Lower leg skin (tissue), 4 donors: Measurements from ENCODE around the gene VIT. TPM values are rescaled to one million over a fixed set of nuclear protein-coding genes. Genes with fewer than 3 reads are reported as not detected.

Experiments
- DNase-seq, 2 donors: peaks; one replicate each; pipeline ENCODE4 v3.0.0-alpha.2; 2019; ENCODE audit warnings: low spot score in 2 of 2
- H3K4me3 ChIP-seq: fragments of 200-600 bp; sonication (generic); 2 replicates; pipeline ENCODE4 v1.5.1; 2017; ENCODE audit warnings: mild to moderate bottlenecking, low read depth; ENCODE audit not compliant: poor library complexity, severe bottlenecking
- CTCF ChIP-seq, 3 donors: fragments of 450-650 bp; IDR thresholded peaks; one replicate each; pipeline ENCODE4 v1.5.1; 2016; ENCODE audit warnings: antibody characterized with exemption in 3 of 3, mild to moderate bottlenecking in 3 of 3, moderate library complexity in 2 of 3
- POLR2A ChIP-seq, 2 donors: fragments of 450-650 bp; IDR thresholded peaks; one replicate each; pipeline ENCODE4 v1.6.1; 2016 to 2017; ENCODE audit warnings: antibody characterized with exemption in 2 of 2, mild to moderate bottlenecking in 1 of 2, moderate library complexity in 1 of 2
- WGBS, 2 donors: methylation state at CpG; one replicate each; pipeline ENCODE4 v1.1.5; 2018; 5-methylcytosine and 5-hydroxymethylcytosine counted together
- intact Hi-C: fragments of 100-400 bp; cut with DNase I; formaldehyde crosslinking; loops from one replicate; pipeline ENCODE4 v1.15.0; 2023; ENCODE audit warnings: low total_unique reads
- total RNA-seq, 4 donors: library from RNA; depleted of rRNA; stranded (reverse); fragments of >200 nt; gene quantifications; one replicate each; pipeline ENCODE4 v1.1.0, GENCODE V29; 2016

Gene VIT
- total RNA-seq, 4 donors from 2014 or later, result 10.0 to 23.7 (median 13.8) TPM

DNA sequence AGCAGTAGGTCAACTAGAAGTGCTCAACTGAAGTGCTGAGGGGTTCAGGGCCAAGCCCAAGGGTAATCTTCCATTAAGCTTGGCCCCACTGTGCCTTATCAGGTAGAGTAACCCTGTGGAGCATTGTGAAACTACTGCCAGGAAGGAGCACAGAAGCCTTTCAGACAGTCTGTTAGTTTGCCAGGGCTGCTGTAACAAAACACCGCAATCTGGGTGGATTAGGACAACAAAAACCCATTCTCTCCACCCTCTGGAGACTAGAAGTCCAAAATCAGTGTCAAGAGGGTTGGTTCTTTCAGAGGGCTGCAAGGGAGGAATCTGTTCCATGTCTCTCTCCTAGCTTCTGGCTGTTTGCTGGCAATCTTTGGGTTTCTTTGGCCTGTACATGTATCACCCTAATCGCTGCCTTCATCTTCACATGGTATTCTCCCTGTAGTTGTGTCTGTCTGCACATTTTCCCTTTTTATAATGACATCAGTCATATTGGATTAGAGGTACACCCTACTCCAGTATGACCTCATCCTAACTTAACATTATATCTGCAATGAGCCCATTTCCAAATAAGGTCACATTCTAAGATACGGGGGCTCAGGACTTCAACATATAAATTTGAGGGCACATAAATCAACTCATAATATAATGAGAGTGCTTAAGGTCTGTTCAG, 21.2 kb downstream of the VIT start:
- intact Hi-C loops, result no loop called here
- 82 to 85% methylated on average over 3 of the region's 3 CpGs for WGBS, 2 donors
- no peak for TF ChIP-seq POLR2A (IDR thresholded peaks at IDR 0.05)
- no peak for TF ChIP-seq CTCF (IDR thresholded peaks at IDR 0.05)
- H3K4me3 ChIP-seq, result no peak overlapping the region
- DNase-seq, result no peak

DNA sequence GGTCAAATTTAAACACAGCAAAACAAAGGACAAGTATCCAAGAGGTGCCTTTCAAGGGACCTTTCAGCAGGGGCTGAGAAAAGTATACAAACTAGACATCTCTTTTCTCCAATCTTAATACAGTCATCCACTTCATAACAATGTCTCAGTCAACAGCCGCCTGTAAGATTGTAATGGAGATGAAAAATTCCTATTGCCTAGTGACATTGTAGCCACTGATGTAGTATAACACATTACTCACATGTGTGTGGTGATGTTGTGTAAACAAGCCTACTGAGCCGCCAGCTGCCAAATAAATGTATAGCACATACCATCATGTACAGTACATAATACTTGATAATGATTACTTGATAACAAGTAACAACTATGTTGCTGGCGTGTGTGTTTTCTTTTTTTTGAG, 31.0 kb downstream of the VIT start:
- TF ChIP-seq CTCF (IDR thresholded peaks at IDR 0.05) (no peak), POLR2A (IDR thresholded peaks at IDR 0.05) (no peak)
- 94 to 97% methylated on average over 3 of the region's 3 CpGs for WGBS, 2 donors
- intact Hi-C loops, result no loop called here
- no peak for DNase-seq
- no peak overlapping the region for H3K4me3 ChIP-seq

- no peak for DNase-seq
- 71 to 80% methylated on average over 4 of the region's 4 CpGs for WGBS, 2 donors
- no peak overlapping the region for H3K4me3 ChIP-seq
- intact Hi-C loops, result no loop called here
- TF ChIP-seq CTCF (IDR thresholded peaks at IDR 0.05) (no peak), POLR2A (IDR thresholded peaks at IDR 0.05) (no peak)
These were observed 32.6 kb downstream of the VIT start for GRCh38 chr2:36729067-36729466.

GRCh38 chr2:36731941-36732672, 35.6 kb downstream of the VIT start:
- 16 to 20% methylated on average over 5 of the region's 5 CpGs for WGBS, 2 donors
- intact Hi-C loops, result loop anchor here (2.0 kb wide), 1 partner anchor 25 kb away; no protein-coding TSS in a partner anchor
- no peak for DNase-seq
- no peak for TF ChIP-seq CTCF (IDR thresholded peaks at IDR 0.05)
- TF ChIP-seq POLR2A (IDR thresholded peaks at IDR 0.05), result no peak
- H3K4me3 ChIP-seq, result no peak overlapping the region

DNA sequence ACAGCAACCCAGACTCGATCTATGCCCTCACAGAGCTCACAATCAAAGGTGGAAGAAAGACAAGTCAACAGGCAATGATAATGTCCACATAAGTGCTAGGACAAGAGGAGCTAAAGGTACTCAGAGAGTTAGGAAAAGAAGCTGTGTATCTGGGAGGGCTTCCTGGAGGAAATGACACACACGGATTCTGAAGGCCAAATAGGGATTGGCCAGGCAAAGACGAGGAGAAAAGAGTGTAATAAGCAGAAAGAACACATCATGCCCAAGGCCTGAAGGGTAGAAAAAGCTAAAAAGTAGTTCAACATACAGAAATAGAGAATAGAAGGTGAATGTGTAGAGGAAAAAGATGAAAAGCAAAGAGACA, 36.1 kb downstream of the VIT start:
- intact Hi-C loops, result loop anchor here (2.0 kb wide), 1 partner anchor 26 kb away; no protein-coding TSS in a partner anchor
- 49 to 56% methylated on average over 3 of the region's 3 CpGs for WGBS, 2 donors
- no peak overlapping the region for H3K4me3 ChIP-seq
- DNase-seq, result no peak
- no peak for TF ChIP-seq POLR2A (IDR thresholded peaks at IDR 0.05)
- no peak for TF ChIP-seq CTCF (IDR thresholded peaks at IDR 0.05)
